Measurements from ENCODE around the gene AMMECR1L.

- TF ChIP-seq YY1 (IDR thresholded peaks at IDR 0.05; ENCODE audit: insufficient read depth, insufficient read length) (no peak), ZNF274 (IDR thresholded peaks at IDR 0.05; ENCODE audit: low read depth, low read length) (no peak)
Measured at GRCh38 chr2:127893494-127893893, 7.7 kb upstream of the AMMECR1L start.

All from NT2/D1 (cell line).